HG03378 (cell line): Measurements from ENCODE around the gene AFAP1L1.

Experiments used
- ATAC-seq: cut with Tn5 transposase; IDR thresholded peaks from one replicate; pipeline ENCODE4 v1.9.1; 2021; ENCODE audit warnings: mild to moderate bottlenecking, moderate library complexity; ENCODE audit not compliant: unreplicated experiment

The AFAP1L1 gene

GRCh38 chr5:149367972-149368645 lies 96.5 kb downstream of the AFAP1L1 start:
- ATAC-seq = no peak

- ATAC-seq = no peak
Observed at GRCh38 chr5:149370878-149371277, 99.2 kb downstream of the AFAP1L1 start.

DNA sequence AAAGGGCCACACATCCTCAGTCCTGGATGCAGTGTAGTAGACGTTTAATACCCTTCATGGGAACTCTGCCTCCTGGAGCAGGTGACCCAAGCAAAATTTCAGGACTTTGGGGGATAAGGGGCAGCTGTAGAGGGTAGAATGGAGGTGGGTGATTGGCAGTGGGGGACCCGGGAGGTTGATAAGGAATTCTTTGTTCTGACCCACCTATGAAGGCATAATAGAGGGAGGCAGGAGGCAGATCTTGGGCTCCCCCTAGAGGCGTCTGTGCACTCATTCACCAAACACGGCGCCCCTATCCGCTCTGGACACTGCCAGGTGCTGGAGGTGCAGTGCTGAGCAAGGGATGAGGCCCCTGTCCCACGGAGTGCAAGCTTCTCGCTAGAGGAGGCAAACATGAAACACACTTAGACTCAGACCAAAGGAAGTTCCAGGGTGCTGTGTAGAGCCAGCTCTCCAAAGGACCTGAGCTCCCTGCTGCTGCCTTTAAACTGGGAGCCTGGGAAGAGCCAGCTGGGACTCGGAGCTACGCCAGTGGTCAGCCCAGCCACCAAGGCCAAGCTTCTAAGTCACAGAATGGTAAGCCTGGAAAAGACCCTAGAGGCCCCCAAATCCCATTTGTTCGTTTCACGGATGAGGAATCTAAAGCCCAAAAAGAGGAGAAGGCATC lies 99.8 kb downstream of the AFAP1L1 start:
- ATAC-seq = no peak

GRCh38 chr5:149372076-149372795 lies 100.6 kb downstream of the AFAP1L1 start:
- ATAC-seq = no peak

- ATAC-seq = no peak
Observed at GRCh38 chr5:149372932-149373331, 101.3 kb downstream of the AFAP1L1 start.

GRCh38 chr5:149374303-149374702 lies 102.6 kb downstream of the AFAP1L1 start:
- no peak for ATAC-seq

DNA sequence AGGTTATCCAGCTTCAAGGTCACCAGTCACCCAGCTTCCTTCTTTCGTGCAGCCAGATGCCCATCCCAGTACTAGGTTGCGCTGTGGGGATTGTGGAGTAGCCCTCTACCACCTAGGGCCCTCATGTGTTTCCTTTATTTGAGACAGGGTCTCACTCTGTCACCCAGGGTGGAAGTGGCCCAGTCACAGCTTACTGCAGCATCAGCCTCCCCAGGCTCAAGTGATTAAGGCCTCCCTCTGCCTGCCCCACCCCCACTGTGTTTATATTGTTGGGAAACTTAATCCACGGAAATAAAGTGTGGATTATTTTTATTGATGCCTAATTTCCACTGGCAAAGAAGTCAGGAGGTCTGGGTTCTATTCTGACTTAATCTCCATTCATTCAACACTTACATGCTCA lies 103.1 kb downstream of the AFAP1L1 start:
- no peak for ATAC-seq

- no peak for ATAC-seq
Observed at GRCh38 chr5:149375434-149375833, 103.8 kb downstream of the AFAP1L1 start.

DNA sequence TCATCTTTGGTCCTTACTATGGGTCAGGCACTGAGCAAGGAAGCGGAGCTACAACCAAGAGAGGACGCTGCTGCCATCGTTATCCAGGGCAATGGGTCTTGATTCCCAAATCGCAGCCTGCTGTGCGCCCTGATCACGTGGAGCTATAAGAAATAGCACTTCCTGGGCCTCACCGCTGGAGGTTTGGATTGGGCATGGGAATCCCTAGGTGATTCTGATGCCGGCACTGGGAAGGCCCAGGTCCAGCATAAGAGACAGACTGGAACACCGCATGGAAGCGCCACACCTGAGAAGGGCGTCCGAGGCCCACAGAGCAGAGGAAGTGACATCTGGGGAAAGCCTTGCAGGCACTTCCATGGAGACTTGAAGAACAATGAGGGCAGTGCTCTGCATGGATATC lies 104.4 kb downstream of the AFAP1L1 start:
- ATAC-seq = no peak

DNA sequence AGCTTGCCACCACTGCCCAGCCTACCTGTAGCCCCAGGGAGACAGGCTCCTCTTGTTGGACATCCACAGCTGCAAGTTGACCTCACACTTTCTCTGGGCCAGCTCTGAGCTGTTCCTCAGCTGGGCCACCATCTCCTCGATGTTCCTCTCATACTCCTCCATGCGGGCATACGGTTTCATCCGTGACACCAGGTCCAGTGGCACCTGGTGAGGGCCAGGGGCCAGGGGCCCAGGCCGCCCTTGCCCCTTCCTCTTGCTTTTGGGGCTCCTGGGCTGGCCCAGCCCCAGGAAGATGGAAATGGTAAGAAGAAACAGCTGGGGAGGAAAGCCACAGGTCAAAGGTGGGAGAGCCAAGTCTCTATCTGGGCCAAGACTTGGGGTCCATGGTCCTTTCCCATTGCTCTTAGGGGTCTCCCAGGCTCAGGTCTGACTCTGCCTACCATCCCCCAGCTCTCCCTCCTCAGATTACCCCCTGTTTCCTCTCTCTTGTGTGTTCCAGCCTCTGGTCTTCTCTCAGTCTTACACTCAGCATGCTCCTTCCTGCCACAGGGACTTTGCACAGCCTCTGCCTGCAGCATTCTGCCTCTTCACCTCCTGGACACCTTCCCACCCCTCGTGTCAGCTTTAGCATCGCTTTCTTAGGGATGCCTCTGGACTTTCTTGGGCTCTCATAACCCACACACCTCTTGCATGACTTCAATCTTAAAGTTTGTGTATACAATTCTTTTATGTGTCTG lies 105.2 kb downstream of the AFAP1L1 start:
- ATAC-seq = no peak

- ATAC-seq = no peak
Observed at GRCh38 chr5:149378241-149378820, 106.7 kb downstream of the AFAP1L1 start.

DNA sequence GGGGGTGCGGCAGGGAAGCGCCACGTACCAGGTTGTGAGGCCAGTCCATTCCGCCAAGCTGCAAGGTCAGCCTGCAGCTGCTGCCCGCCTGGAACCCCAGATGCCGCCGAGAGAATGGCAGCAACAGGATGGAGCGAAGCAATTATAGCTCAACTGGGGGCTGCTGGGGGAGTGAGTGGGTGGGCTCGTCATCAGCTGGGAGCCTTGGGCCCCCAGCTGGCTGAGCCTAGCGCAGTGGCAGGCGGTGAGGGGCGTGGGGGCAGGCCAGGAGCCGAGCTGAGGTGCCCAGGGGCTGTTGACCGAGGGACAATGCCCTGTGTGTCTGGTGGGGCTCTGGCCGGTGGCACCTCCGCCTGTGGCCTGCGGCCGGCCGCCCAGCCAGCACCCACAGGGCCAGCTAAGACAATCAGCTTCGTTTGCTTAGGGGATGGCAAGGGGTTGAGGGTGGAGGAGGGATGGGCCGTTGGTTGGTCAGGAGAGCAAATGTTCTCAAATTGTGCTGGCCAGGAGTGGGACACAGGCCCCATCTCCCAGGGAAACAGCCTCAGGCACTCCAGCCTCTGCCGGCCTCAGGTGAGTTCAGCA lies 107.6 kb downstream of the AFAP1L1 start, which contains the start of gene IL17B:
IL17B (minus strand) TSS at position 116 of the 585 bp plus-strand sequence; CDS start at position 49, 67 bp downstream.
- no peak for ATAC-seq

GRCh38 chr5:149379818-149380374 lies 108.2 kb downstream of the AFAP1L1 start:
- ATAC-seq = no peak

DNA sequence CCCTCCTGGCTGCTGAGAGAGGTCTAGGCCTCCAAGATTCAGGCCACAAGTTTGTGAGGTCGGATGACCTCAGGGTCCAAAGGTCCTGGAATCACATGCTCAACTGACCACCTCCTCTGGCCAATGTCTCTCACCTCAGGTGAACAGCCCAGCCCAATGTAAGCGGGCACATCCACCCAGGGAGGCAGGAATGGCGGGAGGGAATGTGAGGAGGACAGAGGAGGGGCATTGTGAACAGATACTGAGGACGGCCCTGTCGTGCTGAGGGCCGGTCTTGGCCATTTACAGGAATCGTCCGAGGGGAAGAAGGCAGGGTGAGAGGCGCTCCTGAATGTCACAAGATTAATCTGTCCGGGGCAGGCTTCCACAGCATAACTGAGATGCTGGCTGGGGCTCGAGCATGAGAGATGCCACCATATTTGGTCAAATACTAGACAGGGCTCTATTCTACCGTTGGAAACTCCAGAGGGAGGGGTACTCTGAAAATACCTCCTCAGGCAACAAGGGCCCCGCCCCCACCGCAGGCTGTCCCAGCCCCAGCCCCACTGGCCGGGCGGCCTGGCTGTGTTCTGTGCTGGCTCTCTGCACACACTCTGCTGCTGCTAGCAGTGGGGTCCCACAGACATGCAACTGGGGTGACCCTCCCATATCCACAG lies 108.9 kb downstream of the AFAP1L1 start:
- no peak for ATAC-seq

GRCh38 chr5:149381261-149381985 lies 109.8 kb downstream of the AFAP1L1 start:
- no peak for ATAC-seq

DNA sequence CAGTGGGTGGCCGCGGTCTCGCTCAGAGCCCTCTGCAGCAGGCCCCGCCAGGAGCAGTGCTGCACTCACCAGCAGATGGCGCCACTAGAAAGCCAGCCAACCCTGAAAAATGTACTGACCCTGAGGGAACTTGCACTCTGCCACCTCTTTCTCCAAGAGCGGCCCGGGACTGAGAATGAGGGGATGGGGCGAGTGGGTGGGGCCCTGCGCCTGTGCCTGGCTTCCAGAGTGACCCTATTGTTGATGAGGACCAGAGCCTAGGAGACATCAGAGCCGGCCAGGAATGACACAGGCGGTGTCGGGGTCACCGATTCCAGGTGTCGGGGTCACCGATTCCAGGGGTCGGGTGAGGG lies 110.3 kb downstream of the AFAP1L1 start:
- ATAC-seq = peak; percentile 77

DNA sequence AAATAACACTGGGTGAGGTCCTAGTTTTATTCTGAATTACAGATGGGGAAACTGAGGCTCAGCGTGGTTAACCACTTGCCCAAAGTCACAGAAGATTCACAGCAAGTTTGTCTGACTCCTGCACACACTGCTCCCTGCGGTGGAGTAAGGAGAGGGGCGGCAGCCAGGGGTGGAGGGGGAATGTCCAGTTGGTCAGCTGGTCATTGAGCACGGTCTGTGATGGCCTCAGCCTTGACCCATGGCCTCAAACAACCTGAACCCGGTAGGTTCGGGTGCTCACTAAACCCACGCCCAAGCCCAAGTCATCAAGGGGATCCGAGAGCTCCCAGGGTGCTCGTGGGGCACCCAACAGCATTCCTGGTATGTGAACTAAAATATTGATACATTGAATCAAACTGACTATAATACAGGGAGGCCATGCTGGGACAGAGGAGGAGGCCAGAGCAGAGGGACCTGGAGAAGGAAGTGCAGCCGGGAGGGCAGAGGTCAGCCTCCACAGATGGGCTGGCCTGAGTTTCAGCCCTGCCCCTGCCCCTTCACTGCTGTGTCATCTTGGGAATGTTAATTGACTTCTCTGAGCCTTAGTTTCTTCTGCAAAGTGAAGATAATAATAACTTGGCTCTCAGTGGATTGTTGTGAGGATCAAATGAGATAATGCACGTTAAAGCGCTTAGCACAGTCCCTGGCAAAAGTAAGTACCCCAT lies 111.0 kb downstream of the AFAP1L1 start:
- no peak for ATAC-seq

DNA sequence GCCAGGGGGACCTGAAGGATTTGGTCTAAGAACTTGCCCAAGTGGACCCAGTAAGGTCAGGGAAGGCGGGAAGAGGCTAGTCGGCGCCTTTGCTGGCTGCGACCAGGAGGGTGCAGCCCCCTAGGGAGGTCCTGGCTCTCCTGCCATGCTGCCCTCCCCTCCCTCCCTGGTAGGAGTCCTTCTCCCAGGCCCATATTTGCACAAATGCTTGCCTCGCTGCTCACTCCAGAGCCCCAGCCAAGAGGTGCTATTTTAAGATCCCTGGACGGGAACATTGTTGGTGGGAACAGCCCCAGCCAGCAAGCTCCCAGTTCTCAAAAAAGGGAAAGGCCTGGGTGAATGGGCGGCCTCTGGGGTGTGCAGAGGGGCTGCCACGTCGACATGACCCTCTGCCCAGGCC lies 111.7 kb downstream of the AFAP1L1 start:
- no peak for ATAC-seq
